SK-N-SH (cell line): Measurements from ENCODE around the gene ASAH2. TPM values are rescaled to one million over a fixed set of nuclear protein-coding genes. Genes with fewer than 3 reads are reported as not detected.
"Not testable (repeated sequence)": the region's sequence is repeated elsewhere in the genome, so short reads cannot be mapped to it uniquely, and the experiment has no call there.

Experiments used
- CTCF ChIA-PET: fragments of 300-600, 350-600 bp; formaldehyde crosslinking; extraction: SDS; loops from one replicate; lab custom pipeline; 2021; lab: Yijun Ruan, JAX
- POLR2A ChIA-PET: fragments of 350-600 bp; sonication (Branson Sonifier 250); formaldehyde crosslinking; extraction: SDS; loops from one replicate; lab custom pipeline; 2020; ENCODE audit warnings: antibody characterized with exemption, inconsistent platforms; lab: Yijun Ruan, JAX
- DNase-seq: peaks from one replicate; pipeline ENCODE4 v3.0.0; 2012
- H2AFZ ChIP-seq: fragments of 200-600 bp; sonication (generic); 2 replicates; pipeline ENCODE4 v1.8.1; 2016; ENCODE audit warnings: antibody characterized with exemption, mild to moderate bottlenecking, low read depth
- H3F3A ChIP-seq: fragments of 200-600 bp; sonication (generic); replicated peaks from 2 replicates; pipeline ENCODE3; 2016; ENCODE audit warnings: antibody characterized with exemption, mild to moderate bottlenecking; ENCODE audit not compliant: insufficient read depth
- H3K27ac ChIP-seq, 2 experiments: fragments of 200-500 bp in 1 of 2; fragments of 200-600 bp in 1 of 2; sonication (Bioruptor generic) in 1 of 2; sonication (generic), shearing (Covaris generic) in 1 of 2; 2 replicates each; pipeline versions ENCODE4 v1.5.1 to v1.6.1; 2014 to 2016; ENCODE audit warnings: low read depth in 2 of 2, inconsistent platforms in 1 of 2, low read length in 1 of 2, mild to moderate bottlenecking in 1 of 2, mixed read lengths in 1 of 2
- H3K27me3 ChIP-seq: fragments of 200-600 bp; sonication (generic), shearing (Covaris generic); 2 replicates; pipeline ENCODE4 v1.6.1; 2016; ENCODE audit warnings: mixed run types; ENCODE audit not compliant: insufficient read depth
- H3K36me3 ChIP-seq, 2 experiments: fragments of 200-500 bp in 1 of 2; fragments of 200-600 bp in 1 of 2; sonication (Bioruptor generic) in 1 of 2; sonication (generic) in 1 of 2; replicated peaks in 1 of 2; 2 replicates each; pipeline versions ENCODE3 to v1.5.1; 2014 to 2016; ENCODE audit warnings: low read length in 1 of 2, mild to moderate bottlenecking in 1 of 2; ENCODE audit not compliant: insufficient read depth in 2 of 2, control insufficient read depth in 1 of 2
- H3K4me1 ChIP-seq, 2 experiments: fragments of 200-500 bp in 1 of 2; fragments of 200-600 bp in 1 of 2; sonication (Bioruptor generic) in 1 of 2; sonication (generic), shearing (Covaris generic) in 1 of 2; 2 replicates each; pipeline versions ENCODE4 v1.5.1 to v1.6.1; 2014 to 2016; ENCODE audit warnings: low read depth in 1 of 2, low read length in 1 of 2, mixed run types in 1 of 2; ENCODE audit not compliant: insufficient read depth in 2 of 2, control insufficient read depth in 1 of 2
- H3K4me2 ChIP-seq: fragments of 200-600 bp; sonication (generic), shearing (Covaris generic); 2 replicates; pipeline ENCODE4 v1.6.1; 2017; ENCODE audit warnings: mixed run types
- H3K4me3 ChIP-seq, 2 experiments: fragments of 200-500 bp in 1 of 2; fragments of 200-600 bp in 1 of 2; sonication (Bioruptor generic) in 1 of 2; sonication (generic), shearing (Covaris generic) in 1 of 2; 2 replicates each; pipeline versions ENCODE4 v1.5.1 to v1.8.1; 2014 to 2016; ENCODE audit warnings: low read depth in 2 of 2, inconsistent platforms in 1 of 2, low read length in 1 of 2, mild to moderate bottlenecking in 1 of 2, mixed read lengths in 1 of 2, moderate library complexity in 1 of 2
- H3K79me2 ChIP-seq: fragments of 200-600 bp; sonication (generic); 2 replicates; pipeline ENCODE4 v1.8.1; 2017; ENCODE audit warnings: mild to moderate bottlenecking; ENCODE audit not compliant: insufficient read depth
- H3K9ac ChIP-seq: fragments of 200-600 bp; sonication (generic); 2 replicates; pipeline ENCODE4 v1.6.1; 2017; ENCODE audit warnings: mixed run types
- H3K9me2 ChIP-seq: fragments of 200-600 bp; sonication (generic); 2 replicates; pipeline ENCODE4 v1.6.1; 2017; ENCODE audit warnings: mixed run types
- H3K9me3 ChIP-seq: fragments of 200-600 bp; sonication (generic); 2 replicates; pipeline ENCODE4 v1.6.1; 2017; ENCODE audit warnings: mixed run types, mild to moderate bottlenecking, moderate library complexity
- H4K20me1 ChIP-seq: fragments of 200-600 bp; sonication (generic); 2 replicates; pipeline ENCODE4 v1.6.1; 2017; ENCODE audit warnings: mild to moderate bottlenecking, mixed run types; ENCODE audit not compliant: insufficient read depth
- CTCF ChIP-seq: fragments of 200-600 bp; sonication (generic); IDR thresholded peaks from 2 replicates; pipeline ENCODE4 v1.6.1; 2017; ENCODE audit warnings: antibody characterized with exemption, mild to moderate bottlenecking, moderate library complexity
- ELF1 ChIP-seq: IDR thresholded peaks from 2 replicates; pipeline ENCODE4 v1.4.0; 2012
- JUND ChIP-seq: IDR thresholded peaks from 2 replicates; pipeline ENCODE4 v1.4.0; 2012
- MEF2A ChIP-seq: IDR thresholded peaks from 2 replicates; pipeline ENCODE4 v1.4.0; 2012; ENCODE audit warnings: low read depth, borderline replicate concordance
- RAD21 ChIP-seq: IDR thresholded peaks from 2 replicates; pipeline ENCODE4 v1.6.1; 2012; ENCODE audit warnings: mild to moderate bottlenecking, low read length
- SIN3A ChIP-seq: IDR thresholded peaks from 2 replicates; pipeline ENCODE4 v1.6.1; 2012; ENCODE audit warnings: low read depth, mild to moderate bottlenecking, low read length, moderate library complexity, borderline replicate concordance
- TAF1 ChIP-seq: IDR thresholded peaks from 2 replicates; pipeline ENCODE4 v1.6.1; 2012; ENCODE audit warnings: low read depth, mild to moderate bottlenecking, low read length, moderate library complexity, borderline replicate concordance
- TEAD4 ChIP-seq: IDR thresholded peaks from 2 replicates; pipeline ENCODE4 v1.4.0; 2012; ENCODE audit warnings: mild to moderate bottlenecking, borderline replicate concordance; ENCODE audit not compliant: insufficient read depth
- USF1 ChIP-seq: IDR thresholded peaks from 2 replicates; pipeline ENCODE4 v1.4.0; 2012; ENCODE audit warnings: low read depth, borderline replicate concordance
- WGBS: methylation state at CpG from one replicate; pipeline ENCODE4 v1.1.6; 2017; ENCODE audit warnings: low lambda C conversion rate; 5-methylcytosine and 5-hydroxymethylcytosine counted together
- polyA plus RNA-seq, 3 experiments: library from polyadenylated mRNA; depleted of rRNA; stranded (reverse); fragments of >200 nt; gene quantifications; 2 replicates each; pipeline ENCODE4 v1.2.3, GENCODE V29; 2012

Gene ASAH2
- polyA plus RNA-seq, 1 of the 3 experiments (the other 2 are of a cell fraction) = 1.8 TPM

GRCh38 chr10:50272531-50272930 is 21.2 kb upstream of the ASAH2 start (continued):
- no peak for TF ChIP-seq MEF2A

GRCh38 chr10:50271564-50272250 is 20.4 kb upstream of the ASAH2 start:
- H3K4me2 ChIP-seq = no peak overlapping the region
- CTCF ChIA-PET = no interaction called here
- H3F3A ChIP-seq = no peaks in the 10 kb centered on the region
- no peaks in the 10 kb centered on the region for H3K9me3 ChIP-seq
- H3K27me3 ChIP-seq = no peaks in the 10 kb centered on the region
- H3K4me1 ChIP-seq = no peaks in the 10 kb centered on the region
- H3K36me3 ChIP-seq = no peaks in the 10 kb centered on the region
- no peak overlapping the region for H3K9ac ChIP-seq
- no peak overlapping the region for H2AFZ ChIP-seq
- H3K9me2 ChIP-seq = no peaks in the 10 kb centered on the region
- no peak overlapping the region for H3K4me3 ChIP-seq
- H3K79me2 ChIP-seq = no peaks in the 10 kb centered on the region
- H4K20me1 ChIP-seq = no peaks in the 10 kb centered on the region
- TF ChIP-seq USF1 = no peak
- TF ChIP-seq TEAD4 = no peak
- no peak for TF ChIP-seq SIN3A
- no peak for TF ChIP-seq TAF1
- TF ChIP-seq JUND = no peak
- TF ChIP-seq CTCF = no peak
- TF ChIP-seq RAD21 = no peak
- no peak for TF ChIP-seq ELF1
- H3K27ac ChIP-seq = no peak overlapping the region
- WGBS = 47% methylated on average over 3 of the region's 3 CpGs
- POLR2A ChIA-PET = no interaction called here
- no peak for DNase-seq

- H3K4me3 ChIP-seq, CTCF ChIA-PET, H4K20me1 ChIP-seq, H2AFZ ChIP-seq, H3K9me3 ChIP-seq, H3K27ac ChIP-seq, POLR2A ChIA-PET, H3K27me3 ChIP-seq, H3K4me1 ChIP-seq, DNase-seq, H3K9ac ChIP-seq, H3K9me2 ChIP-seq, H3K4me2 ChIP-seq, H3K79me2 ChIP-seq, H3K36me3 ChIP-seq, H3F3A ChIP-seq: not testable (repeated sequence)
- WGBS = 27% methylated on average over 3 of the region's 3 CpGs
Measured at GRCh38 chr10:50267877-50268276, 16.6 kb upstream of the ASAH2 start.

GRCh38 chr10:50262625-50263024 is 11.3 kb upstream of the ASAH2 start:
- DNase-seq, H3K4me3 ChIP-seq, H3K27me3 ChIP-seq, H3K4me2 ChIP-seq, POLR2A ChIA-PET, H2AFZ ChIP-seq, H3K36me3 ChIP-seq, H3K79me2 ChIP-seq, H3K4me1 ChIP-seq, H4K20me1 ChIP-seq, H3K27ac ChIP-seq, H3K9me3 ChIP-seq, H3F3A ChIP-seq, H3K9ac ChIP-seq, H3K9me2 ChIP-seq: not testable (repeated sequence)
- CTCF ChIA-PET = interaction anchor here (1.2 to 2.9 kb wide), 2 partner anchors 12 to 23 kb away, joined by 3 to 11 read pairs; no protein-coding TSS in a partner anchor
- 12% methylated on average over 6 of the region's 10 CpGs for WGBS
